HL-60 (cell line): ENCODE measurements around the gene FAM107B.

Experiments used
- DNase-seq, 2 experiments: peaks; one replicate each; pipeline ENCODE4 v3.0.0-alpha.2; 2010 to 2020; ENCODE audit warnings: low read depth in 1 of 2, low spot score in 1 of 2
- H3K27ac ChIP-seq: fragments of 250-450 bp; sonication (Bioruptor Pico); replicated peaks from 2 replicates; pipeline ENCODE4 v1.5.1; 2020; ENCODE audit warnings: mild to moderate bottlenecking, moderate library complexity
- H3K27me3 ChIP-seq: fragments of 250-450 bp; sonication (Bioruptor Pico); 2 replicates; pipeline ENCODE4 v1.5.1; 2021; ENCODE audit warnings: mild to moderate bottlenecking, moderate library complexity; ENCODE audit not compliant: insufficient read depth, poor library complexity, severe bottlenecking
- H3K4me3 ChIP-seq: replicated peaks from 2 replicates; pipeline ENCODE4 v1.5.1; 2011; ENCODE audit warnings: mild to moderate bottlenecking, control low read depth, low read length; ENCODE audit not compliant: insufficient read depth
- CTCF ChIP-seq: IDR thresholded peaks from one replicate; pipeline ENCODE4 v1.5.1; 2011; ENCODE audit warnings: low read length, control low read depth, inconsistent platforms; ENCODE audit not compliant: insufficient read depth
- GABPA ChIP-seq: IDR thresholded peaks from 2 replicates; pipeline ENCODE4 v1.6.1; 2012; ENCODE audit warnings: low read depth
- POLR2AphosphoS5 ChIP-seq: IDR thresholded peaks from 2 replicates; pipeline ENCODE4 v1.6.1; 2012; ENCODE audit warnings: low read depth
- REST ChIP-seq: IDR thresholded peaks from 2 replicates; pipeline ENCODE4 v1.6.1; 2012; ENCODE audit warnings: low read depth; ENCODE audit not compliant: insufficient replicate concordance
- SPI1 ChIP-seq: IDR thresholded peaks from 2 replicates; pipeline ENCODE4 v1.6.1; 2012; ENCODE audit warnings: low read depth, mild to moderate bottlenecking, borderline replicate concordance

The FAM107B gene

GRCh38 chr10:14612873-14613587 lies 161.7 kb downstream of the FAM107B start:
- H3K27me3 ChIP-seq = no peaks in the 10 kb centered on the region
- no peak for DNase-seq
- TF ChIP-seq SPI1 (peak; percentile 43; the same call in 1 of the 2 replicates), GABPA (no peak)
- no peak overlapping the region for H3K4me3 ChIP-seq
- H3K27ac ChIP-seq = peak overlapping the region; percentile 72

GRCh38 chr10:14611968-14612693 lies 162.6 kb downstream of the FAM107B start:
- H3K27ac ChIP-seq = peak overlapping the region; percentile 72
- TF ChIP-seq SPI1 (no peak), GABPA (no peak), CTCF (no peak), REST (no peak), POLR2AphosphoS5 (no peak)
- H3K4me3 ChIP-seq = no peak overlapping the region
- DNase-seq = no peak
- H3K27me3 ChIP-seq = no peaks in the 10 kb centered on the region

- H3K4me3 ChIP-seq = no peak overlapping the region
- peak overlapping the region; percentile 72 for H3K27ac ChIP-seq
- DNase-seq = no peak
- H3K27me3 ChIP-seq = no peaks in the 10 kb centered on the region
- no peak for TF ChIP-seq SPI1
- TF ChIP-seq GABPA = no peak
- TF ChIP-seq REST = no peak
- TF ChIP-seq POLR2AphosphoS5 = no peak
- TF ChIP-seq CTCF = no peak
Measured at GRCh38 chr10:14609178-14609577, 165.5 kb downstream of the FAM107B start.

- H3K27me3 ChIP-seq = no peaks in the 10 kb centered on the region
- peak in 1 of 2 experiments; percentile 83 for DNase-seq
- H3K4me3 ChIP-seq = no peak overlapping the region
- TF ChIP-seq CTCF (no peak), SPI1 (peak; percentile 99)
- peak overlapping the region; percentile 72 for H3K27ac ChIP-seq
Measured at GRCh38 chr10:14608381-14609001, 166.2 kb downstream of the FAM107B start.
